ENCODE measurements around the gene TNFRSF19. TPM values are rescaled to one million over a fixed set of nuclear protein-coding genes. Genes with fewer than 3 reads are reported as not detected.

TNFRSF19 gene
- total and polyA plus RNA-seq, 2 of the 13 experiments (the other 11 are each of a cell fraction or from before 2014, with no cell fraction given), result 75.3 to 77.7 TPM

GRCh38 chr13:23567906-23568460, 2.2 kb upstream of the TNFRSF19 start (continued):
- TF ChIP-seq IKZF5 (CRISPR knock-in tag; IDR thresholded peaks at IDR 0.05) (no peak; the same call in 1 of the 2 replicates), HOXA9 (CRISPR knock-in tag; IDR thresholded peaks at IDR 0.05; ENCODE audit: borderline replicate concordance) (no peak), JARID2 (CRISPR knock-in tag; IDR thresholded peaks at IDR 0.05; ENCODE audit: insufficient replicate concordance) (no peak), ZNF562 (CRISPR knock-in tag; IDR thresholded peaks at IDR 0.05; ENCODE audit: borderline replicate concordance) (no peak), CENPX (CRISPR knock-in tag; IDR thresholded peaks at IDR 0.05) (no peak), ZNF333 (CRISPR knock-in tag; IDR thresholded peaks at IDR 0.05; ENCODE audit: borderline replicate concordance) (no peak), DMAP1 (CRISPR knock-in tag; IDR thresholded peaks at IDR 0.05) (no peak), CBX1 (IDR thresholded peaks at IDR 0.05; ENCODE audit: low read depth) (no peak), CHCHD3 (CRISPR knock-in tag; IDR thresholded peaks at IDR 0.05) (no peak), AHR (CRISPR knock-in tag; IDR thresholded peaks at IDR 0.05) (no peak), ZNF552 (CRISPR knock-in tag; IDR thresholded peaks at IDR 0.05; ENCODE audit: borderline replicate concordance) (no peak)
- TF ChIP-seq, protein P1, sequence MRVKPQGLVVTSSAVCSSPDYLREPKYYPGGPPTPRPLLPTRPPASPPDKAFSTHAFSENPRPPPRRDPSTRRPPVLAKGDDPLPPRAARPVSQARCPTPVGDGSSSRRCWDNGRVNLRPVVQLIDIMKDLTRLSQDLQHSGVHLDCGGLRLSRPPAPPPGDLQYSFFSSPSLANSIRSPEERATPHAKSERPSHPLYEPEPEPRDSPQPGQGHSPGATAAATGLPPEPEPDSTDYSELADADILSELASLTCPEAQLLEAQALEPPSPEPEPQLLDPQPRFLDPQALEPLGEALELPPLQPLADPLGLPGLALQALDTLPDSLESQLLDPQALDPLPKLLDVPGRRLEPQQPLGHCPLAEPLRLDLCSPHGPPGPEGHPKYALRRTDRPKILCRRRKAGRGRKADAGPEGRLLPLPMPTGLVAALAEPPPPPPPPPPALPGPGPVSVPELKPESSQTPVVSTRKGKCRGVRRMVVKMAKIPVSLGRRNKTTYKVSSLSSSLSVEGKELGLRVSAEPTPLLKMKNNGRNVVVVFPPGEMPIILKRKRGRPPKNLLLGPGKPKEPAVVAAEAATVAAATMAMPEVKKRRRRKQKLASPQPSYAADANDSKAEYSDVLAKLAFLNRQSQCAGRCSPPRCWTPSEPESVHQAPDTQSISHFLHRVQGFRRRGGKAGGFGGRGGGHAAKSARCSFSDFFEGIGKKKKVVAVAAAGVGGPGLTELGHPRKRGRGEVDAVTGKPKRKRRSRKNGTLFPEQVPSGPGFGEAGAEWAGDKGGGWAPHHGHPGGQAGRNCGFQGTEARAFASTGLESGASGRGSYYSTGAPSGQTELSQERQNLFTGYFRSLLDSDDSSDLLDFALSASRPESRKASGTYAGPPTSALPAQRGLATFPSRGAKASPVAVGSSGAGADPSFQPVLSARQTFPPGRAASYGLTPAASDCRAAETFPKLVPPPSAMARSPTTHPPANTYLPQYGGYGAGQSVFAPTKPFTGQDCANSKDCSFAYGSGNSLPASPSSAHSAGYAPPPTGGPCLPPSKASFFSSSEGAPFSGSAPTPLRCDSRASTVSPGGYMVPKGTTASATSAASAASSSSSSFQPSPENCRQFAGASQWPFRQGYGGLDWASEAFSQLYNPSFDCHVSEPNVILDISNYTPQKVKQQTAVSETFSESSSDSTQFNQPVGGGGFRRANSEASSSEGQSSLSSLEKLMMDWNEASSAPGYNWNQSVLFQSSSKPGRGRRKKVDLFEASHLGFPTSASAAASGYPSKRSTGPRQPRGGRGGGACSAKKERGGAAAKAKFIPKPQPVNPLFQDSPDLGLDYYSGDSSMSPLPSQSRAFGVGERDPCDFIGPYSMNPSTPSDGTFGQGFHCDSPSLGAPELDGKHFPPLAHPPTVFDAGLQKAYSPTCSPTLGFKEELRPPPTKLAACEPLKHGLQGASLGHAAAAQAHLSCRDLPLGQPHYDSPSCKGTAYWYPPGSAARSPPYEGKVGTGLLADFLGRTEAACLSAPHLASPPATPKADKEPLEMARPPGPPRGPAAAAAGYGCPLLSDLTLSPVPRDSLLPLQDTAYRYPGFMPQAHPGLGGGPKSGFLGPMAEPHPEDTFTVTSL (CRISPR knock-in tag; IDR thresholded peaks at IDR 0.05; ENCODE audit: borderline replicate concordance), result no peak
